Fibroblast of skin of back (primary cell): ENCODE data around the gene IQSEC1.

Experiments
- DNase-seq: peaks from one replicate; pipeline ENCODE4 v3.0.0-alpha.2; 2013

Gene IQSEC1

DNA sequence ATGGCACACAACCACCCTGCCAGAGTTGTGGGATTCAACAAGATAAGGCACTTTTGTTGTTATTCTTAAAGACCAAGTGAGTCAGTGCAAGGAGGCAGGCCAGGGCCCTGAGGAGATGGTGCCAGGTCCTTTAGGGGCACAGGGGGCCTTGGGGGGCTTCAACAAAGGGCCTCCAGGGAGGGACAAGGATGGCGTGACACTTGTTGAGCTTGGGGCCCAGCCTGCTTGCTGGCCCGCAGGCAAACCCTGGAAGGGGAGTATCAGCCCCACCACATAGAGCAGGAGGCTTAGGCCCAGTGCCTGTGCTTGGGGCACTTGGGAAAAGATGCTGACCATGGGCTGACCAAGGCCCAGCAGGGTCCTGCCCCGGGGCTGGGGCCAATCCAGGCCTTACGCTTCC, 5.5 kb downstream of the IQSEC1 start:
- no peak for DNase-seq

DNA sequence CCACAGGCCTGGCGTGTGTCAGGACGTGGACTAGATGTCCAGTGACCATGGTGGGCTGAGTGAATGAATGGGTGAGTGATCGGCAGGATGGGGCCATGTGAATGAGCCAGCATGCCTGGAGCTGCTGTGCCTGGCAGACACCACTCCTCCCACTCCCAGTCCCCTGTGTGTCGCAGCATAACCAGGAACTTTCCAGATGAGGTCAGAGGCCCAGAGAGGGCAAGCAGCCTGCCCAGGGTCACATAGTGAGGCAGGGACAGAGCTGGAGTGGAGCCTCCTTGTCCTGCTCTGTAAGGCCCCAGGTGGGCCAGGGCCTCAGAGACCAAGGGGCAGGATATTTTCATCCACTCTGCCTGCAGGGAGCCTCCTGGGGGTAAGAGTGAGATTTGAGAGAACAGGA, 6.4 kb downstream of the IQSEC1 start:
- no peak for DNase-seq

DNA sequence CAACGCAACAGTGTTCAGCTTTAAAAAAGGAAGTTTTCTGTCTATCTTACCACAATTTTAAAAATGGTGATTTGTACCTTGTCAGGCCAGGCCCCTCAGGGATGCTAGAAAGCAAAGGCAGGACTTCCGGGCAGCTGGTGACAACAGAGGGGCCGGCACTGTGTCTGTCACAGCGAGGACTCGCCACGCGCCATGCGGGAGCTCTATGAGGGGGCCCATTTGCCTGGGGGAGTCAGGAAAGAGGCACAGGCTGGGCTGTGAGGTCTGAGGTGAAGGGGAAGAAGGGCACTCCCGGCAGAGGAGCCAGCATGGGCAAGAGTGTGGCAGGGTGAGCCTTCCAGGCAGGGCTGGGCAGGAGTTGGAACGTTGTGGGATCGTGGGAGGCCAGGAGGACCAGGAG, 7.0 kb downstream of the IQSEC1 start:
- no peak for DNase-seq

DNA sequence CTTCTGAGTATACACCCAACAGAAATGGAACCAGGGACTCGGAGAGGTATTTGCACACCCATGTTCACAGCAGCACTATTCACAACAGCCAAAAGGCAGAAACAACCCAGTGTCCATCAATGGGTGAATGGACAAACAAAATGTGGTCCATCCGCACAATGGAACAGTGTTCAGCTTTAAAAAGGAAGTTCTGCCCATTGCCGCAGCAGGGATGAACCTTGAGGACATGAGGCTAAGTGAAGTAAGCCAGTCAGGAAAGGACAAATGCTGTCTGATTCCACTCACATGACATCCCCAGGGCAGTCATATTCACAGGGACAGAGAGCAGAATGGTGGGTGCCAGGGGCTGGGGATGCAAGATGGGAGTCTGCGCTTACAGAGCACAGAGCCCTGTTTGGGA, 7.5 kb downstream of the IQSEC1 start:
- DNase-seq, result no peak

DNA sequence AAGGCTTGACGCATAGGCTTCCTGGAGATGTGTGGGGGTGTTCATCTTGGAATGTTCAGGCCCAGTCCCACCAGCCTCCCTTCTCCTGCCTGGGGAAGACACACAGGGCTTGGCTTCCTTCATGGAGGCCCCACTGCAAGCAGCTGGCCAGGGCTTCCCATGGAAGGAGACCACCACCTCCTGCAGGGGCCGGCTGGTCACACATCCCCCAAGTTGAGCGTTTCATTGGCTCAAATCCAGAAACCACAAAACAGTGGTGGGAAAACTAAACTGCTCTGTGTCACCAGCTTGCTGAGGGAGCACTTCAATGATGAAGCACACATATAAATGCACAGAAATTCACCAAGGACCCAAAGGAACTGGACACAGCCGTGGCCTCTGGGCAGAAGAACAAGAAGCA, 8.3 kb downstream of the IQSEC1 start:
- DNase-seq, result peak; percentile 22

DNA sequence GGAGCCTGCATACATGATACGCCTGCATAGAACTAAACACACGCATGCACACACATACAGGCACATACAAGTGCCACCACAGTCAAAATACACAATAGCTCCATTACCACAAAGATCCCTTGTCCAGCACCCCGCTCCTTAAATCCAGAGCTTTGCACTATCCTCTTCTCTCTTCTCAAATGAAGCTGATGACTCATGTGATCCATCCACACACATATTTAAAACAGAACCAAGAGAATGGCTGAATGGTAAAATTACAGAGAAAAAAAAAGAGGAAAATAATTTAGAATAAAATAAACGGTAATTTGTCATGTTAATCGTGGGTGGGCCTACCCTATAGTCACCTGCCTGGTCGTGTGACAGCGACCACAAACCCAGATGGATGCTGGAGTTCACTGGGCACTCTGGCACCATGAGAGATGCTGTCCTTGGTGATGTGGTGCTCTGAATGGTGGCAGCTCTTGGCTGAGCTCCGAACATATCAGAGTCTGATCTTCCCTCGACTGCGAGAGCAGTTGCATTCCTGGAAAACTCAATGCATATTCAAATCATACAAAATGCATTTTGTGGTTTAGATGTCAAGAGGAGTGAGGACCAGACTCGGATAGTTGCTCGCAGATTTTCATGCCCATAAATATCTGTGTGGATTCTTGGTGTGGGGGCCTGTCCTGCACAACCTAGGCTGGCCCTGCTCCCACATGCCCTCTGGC, 8.9 kb downstream of the IQSEC1 start:
- DNase-seq, result no peak

DNA sequence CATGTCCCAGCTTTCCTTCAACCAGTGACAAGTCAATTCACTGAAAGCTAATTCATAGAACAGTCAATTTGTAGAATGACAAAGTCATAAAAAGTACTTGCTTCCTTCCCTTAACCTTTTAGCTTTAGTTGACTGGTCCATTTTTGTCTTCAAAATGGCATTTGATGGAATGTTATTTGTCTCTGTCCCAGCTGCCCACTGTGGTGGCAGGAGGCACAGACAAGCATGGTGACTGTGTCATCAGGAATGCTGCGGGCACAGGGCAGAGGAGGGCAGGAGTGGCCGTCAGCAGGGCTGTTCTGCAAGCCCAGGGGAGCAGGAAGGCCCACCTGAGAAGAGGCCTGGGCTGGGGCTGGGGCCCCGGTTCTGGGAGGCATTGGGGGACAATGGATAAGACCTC, 10.0 kb downstream of the IQSEC1 start:
- DNase-seq, result no peak

DNA sequence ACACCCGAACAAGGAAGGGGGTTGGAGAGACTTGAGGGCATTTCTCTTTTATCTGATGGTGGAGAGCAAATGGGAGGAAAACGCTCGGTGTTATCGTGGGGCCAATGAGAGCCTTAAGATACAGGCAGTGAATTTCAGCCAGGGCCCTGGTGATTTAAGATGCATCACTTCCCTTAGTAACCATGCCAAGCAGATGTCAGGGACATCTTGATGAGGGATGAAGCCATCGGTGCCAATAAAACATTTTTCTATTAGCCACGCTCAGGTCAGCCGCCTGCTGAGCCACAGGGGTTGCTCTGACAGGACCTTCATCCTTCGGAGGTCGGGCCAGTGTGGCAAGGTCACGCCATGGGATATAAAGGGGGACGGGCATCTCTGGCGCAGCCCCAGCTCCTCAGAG, 10.6 kb downstream of the IQSEC1 start:
- no peak for DNase-seq

DNA sequence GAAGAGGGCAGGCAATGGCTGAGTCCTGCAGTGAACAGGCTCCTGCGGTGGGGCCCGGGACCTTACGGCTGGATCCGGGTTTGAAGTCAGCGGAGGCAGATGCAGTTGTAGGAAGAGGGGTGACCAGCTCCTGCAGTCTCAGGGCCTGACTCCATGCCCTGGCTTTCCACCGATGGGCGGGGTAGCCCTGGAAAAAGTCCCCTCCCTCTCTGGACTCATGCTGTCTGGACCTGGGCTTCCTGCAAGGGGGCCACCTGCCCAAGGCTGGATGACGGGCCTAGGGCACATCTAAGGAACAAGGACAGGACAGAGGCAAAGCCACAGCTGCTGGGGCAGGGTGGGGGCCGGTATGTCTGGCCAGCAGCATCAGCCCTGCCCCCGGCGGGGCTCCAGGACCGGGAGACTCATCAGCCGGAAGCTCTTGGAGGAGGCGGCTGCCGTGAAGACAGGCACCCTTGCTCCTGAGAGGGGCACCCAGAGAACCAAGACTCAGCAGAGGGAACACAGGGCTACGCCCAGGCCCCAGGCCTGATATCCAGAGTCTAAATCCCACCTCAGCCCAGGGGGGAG, 12.8 kb downstream of the IQSEC1 start:
- no peak for DNase-seq

DNA sequence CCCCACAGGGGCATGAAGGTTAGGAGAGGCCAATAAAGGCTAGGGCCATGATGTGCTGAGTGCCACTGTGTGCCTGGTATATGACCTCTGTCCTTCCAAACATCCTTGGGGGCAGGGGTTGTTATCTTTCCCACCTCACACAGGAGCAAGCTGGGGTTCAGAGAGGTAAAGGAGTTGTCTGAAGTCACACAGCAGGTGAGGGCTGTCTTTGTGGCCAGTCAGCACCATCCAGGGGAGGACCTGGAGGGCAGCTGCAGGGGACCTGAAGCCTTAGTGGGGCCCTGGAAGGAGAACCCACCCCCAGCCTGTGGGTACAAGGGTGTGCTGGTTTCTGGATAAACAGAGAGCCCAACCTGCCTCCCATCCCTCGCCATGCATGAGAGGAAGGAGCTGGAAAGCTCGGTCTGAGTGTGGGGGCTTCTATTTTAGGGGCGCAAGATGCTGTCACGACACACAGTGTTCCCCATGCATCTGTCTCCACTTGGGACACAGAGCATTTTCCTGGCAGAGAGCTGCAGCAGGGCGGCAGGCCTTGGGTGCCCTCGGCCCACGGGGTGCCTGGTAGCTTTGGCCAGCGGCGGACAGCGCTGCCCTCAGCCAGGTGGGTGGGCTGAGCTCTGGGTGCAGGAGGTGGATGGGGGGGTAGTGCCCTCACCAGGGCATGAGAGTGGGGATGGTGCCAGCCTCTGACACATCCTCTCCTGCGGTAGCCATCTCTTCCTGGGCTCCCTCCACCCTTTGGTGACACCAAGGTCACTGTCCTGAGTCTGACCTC, 14.7 kb downstream of the IQSEC1 start:
- no peak for DNase-seq

DNA sequence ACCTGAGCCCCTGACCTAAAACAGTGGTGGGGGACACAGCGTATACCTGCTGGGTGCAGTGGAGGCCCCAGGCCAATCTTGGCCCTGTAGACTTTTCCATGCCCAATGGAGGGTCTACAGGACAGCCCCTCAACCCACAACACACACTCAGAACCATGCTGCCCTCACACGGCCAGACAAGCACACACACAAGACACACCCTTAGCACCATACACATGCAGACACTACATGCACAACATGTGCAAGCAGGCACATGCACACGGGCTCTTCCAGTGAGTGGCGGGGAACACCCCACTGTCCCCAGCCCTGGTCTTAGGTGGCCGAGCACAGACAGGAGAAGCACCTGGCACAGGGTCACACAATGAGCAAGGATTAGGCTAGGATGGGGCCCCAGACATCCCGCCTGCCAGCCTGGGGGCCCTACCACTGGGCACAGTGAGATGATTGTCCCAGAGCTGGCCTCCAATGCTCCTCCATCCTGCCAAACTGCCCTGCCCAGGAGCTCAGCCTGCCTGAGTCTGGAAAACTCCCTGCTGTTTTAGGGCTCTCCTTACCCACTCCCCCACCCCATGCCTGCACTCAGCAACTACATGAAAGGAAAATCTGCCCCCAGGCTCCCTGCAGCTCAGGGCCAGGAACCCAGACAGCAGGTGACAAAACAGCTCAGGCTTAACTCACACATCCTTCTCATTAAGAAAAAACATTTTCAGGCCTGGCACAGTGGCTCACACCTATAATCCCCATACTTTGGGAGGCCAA, 15.8 kb downstream of the IQSEC1 start:
- no peak for DNase-seq

DNA sequence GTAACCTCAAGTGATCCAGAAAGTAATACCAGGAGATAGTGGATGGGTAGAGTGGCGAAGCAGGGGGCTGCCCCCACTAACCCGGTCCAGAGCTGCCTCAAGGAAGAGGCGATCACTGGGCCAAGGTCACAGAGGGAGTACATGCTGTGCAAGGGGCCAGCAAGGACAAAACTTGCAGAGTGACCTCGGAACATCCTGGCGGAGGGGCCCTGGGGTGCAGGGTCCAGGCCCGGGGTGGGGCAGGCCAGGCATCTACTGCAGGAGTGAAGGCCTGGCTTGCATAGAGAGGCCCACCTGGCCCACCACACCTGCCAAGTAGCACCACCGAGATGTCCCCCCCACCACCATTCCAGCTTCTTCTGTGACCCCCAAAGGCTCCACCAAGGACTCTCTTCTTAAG, 17.6 kb downstream of the IQSEC1 start:
- DNase-seq, result no peak

DNA sequence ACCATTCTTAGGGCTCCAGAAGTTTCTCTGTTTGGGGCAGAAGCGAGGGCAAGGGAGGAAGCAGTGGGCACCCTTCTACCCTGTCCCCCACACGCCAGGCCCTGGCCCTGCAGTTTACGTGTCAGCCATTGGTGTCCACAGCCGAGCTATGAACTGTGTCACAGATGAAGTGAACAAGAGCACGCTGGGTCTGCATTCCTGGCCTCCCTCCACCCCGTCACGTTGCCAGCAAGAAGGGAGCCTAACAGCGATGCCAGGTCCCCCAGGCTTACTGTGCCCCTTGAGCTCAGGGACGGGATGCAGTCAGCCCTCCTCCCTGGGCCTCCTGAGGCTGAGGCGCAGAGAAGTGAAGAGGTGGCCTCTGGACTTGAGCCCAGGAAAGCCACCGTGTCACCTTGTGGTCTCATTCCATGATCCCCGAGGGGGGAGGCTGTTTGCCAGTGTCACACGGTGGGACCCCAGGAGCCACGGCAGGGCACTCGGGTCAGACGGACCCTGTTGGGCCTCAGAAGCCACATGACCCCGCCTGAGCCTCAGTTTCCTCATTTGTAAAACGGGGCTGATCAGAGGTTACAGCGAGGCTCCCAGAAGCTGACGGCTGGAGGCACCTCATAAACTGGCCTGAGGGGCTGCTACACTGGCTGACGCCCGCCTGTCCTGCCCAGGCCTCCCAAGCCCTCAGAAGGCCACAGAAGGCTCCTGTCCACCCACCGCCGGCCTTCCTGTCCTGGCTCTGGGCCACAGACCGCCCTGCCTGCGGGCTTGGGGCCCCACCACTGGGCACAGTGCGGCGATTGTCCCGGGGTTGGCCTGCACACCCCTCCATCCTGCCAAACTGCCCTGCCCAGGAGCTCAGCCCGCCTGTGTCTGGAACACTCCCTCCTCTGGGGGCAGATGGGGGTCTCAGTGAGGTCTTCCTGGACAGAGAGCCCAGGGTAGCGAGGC, 18.6 kb downstream of the IQSEC1 start:
- DNase-seq, result no peak

DNA sequence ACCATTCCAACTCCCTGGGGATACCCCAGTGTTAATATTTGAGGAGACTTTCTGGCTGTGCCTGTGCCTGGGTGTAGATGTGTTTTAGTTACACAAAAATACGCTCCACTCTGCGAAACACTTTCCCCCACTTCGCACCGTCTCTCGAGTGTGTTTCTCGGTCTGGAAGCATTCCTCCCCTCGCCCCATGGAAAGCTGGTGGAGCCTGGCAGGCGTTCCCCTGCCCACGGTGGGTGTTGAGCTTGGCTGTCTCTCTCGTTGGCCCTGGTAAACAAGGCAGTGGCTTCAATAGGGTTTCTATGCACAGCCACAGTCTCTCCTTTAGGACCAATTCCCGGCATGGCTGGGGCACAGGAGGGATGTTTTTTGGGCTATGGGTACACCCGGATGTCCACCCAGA, 19.3 kb downstream of the IQSEC1 start:
- DNase-seq, result no peak

DNA sequence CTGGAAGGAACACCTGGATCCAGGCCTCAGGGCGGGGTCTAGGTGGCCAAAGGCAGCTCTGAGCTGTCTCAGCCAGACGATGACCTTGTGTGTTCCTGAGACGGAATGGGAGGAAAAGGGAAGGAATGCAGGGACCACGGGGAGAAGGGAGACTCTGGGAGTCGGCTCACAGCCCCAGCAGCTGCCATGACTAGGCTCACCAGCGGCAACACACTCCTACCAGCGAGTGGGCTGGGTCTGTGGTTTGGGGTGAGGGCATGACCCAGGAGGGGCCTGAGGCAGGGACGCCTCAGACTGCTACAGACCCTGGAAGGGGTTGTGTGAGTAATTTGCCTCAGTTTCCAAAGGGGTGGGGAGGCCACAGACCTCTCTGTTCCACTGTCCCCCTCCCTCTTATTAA, 19.8 kb downstream of the IQSEC1 start:
- DNase-seq, result no peak

DNA sequence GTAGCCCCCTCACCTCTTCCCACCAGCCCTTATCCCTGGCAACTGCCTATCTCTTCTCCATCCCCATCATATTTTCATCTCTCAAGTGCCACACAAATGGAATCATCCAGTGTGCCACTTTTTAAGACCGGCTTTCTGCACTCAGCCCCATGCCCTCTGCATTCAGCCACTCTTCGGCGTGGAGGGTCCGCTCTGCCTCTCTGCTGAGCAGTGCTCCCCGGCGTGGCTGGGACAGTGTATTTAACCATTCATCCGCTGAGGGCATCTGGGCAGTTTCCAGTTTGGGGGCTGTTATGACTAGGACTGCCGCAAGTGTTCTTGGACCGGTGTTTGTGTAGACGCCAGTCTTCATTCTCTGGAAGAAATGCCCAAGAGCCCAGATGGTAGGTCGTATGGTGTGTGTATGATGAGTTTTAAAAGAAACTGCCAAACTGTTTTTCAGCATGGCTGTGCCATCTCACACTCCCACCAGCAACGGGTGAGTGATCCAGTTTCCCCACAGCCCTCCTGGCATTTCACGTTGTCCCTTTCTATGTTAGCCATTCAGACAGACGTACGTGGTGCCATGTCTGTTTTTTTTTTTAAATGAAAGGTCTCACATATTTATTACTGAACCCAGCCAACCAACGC, 20.9 kb downstream of the IQSEC1 start:
- no peak for DNase-seq

DNA sequence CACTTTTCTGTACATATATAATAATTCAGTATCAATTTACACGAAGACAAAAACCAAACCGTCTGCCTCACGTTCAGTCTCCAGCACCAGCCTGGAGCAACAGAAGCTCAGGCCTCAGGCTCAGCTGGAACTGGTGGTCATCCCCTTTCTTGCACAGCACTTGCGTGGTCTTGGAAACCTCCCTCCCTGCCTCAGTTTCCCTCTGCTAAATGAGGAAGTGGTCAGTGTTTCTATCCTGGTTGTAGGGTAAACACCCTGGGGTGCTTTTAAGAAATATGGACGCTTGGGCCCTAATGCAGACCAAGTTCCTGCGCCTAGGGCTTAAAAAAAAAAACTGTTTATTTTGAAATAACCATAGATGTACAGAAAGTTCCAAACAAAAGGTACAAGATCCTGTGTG, 21.6 kb downstream of the IQSEC1 start:
- no peak for DNase-seq

DNA sequence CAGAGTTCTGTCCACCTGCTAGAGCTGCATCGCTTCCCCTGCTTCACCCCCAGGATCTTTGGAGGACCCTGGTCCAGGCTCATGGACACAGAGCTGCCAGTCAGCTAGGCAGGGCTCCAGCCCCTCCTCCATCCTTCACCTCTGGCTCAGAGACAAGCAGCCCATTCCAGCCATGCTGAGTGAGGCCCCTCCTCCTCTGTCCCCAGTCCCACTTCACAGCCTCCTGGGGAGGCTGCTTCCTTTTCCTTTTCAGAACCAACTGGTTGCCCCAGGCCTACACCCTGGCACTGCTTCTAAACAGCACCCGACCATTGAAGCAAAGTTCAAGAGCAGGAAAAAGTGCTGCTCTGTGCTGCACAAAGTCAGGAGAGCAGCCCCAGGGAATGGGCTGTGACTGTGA, 22.2 kb downstream of the IQSEC1 start:
- no peak for DNase-seq

DNA sequence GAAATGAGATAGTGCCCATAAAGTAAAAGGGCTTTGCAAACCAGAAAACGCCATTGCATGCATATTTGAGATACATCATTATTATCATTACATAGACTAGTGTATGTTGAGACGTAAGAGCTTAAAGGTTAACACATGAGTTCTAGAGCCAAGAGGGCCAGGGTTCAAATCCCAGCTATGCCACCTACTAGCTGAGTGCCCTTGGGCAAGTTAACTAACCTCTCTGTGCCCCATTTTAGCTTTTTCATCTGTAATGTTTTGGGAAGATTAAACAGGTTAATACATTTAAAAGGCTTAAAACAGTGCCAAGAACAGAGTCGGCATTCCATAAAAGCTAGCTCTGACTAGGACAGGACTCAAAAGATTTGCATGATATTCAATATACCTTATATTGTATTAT, 22.8 kb downstream of the IQSEC1 start:
- no peak for DNase-seq

DNA sequence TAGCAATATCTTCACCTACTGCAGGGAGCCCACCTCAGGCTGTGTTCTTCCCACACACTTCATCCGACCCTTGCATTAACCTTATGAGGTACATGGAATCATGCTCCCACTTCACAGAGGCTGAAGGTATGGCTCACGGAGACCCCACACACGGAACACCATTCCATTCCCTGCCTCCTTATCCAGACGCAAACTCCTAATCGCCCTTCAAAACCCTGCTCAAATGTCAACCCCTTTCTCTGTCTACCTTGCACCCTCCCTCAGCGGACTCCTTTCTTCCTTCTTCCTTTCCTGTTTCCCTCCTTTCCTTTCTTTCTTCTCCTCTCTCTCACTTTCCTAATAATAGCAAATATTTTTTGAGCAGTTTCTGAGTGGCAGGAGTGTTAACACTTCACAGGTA, 23.8 kb downstream of the IQSEC1 start:
- no peak for DNase-seq

DNA sequence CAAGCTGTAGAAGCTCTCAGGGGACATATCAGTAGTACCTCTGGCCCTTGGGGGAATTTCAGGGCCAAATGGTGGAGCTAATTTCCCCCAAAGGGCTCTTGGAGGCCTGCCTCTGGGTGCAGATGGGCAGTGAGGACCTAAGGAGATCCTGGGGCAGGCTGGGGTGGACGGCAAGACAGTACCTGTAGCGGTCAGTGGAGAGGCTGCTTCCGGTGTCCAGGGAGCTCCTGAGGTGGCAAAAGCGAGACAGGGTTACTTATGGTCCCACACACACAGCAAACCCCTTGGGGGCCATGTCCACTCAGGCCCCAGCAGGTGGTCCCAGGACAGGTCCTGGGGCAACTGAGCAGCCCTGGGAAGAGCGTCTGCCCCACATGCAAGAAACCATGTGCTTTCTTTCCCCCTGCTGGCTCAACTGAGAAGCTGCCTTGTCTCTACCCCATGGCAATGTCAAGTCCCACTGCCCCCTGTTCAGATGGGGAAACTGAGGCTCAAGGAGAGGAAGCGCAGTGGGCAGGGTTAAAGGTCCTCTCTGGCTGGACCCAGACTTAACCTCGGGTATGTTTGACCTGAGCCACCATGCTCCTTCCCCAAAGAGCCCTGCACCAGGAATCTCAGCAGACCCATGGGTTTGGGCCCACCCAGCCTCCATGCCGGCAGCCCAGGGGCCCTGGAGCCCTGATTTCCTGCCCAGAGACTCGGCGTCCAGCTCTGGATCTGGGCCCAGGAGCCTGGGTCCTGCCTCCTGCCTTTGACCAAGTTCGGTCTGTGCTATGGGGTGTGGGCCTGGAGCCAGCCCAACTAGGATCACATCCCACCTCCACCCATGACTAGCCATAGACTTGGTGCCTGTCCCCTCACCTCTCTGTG, 25.7 kb downstream of the IQSEC1 start:
- DNase-seq, result no peak
